HG02840 (cell line): ENCODE results near the gene CXorf58.
"Not testable (repeated sequence)": the region's sequence is repeated elsewhere in the genome, so short reads cannot be mapped to it uniquely, and the experiment has no call there.

ENCODE experiments used
- ATAC-seq: cut with Tn5 transposase; IDR thresholded peaks from one replicate; pipeline ENCODE4 v1.9.1; 2021; ENCODE audit warnings: mild to moderate bottlenecking, moderate library complexity, moderate number of reproducible peaks; ENCODE audit not compliant: unreplicated experiment, low FRiP score

CXorf58 gene, protein sequence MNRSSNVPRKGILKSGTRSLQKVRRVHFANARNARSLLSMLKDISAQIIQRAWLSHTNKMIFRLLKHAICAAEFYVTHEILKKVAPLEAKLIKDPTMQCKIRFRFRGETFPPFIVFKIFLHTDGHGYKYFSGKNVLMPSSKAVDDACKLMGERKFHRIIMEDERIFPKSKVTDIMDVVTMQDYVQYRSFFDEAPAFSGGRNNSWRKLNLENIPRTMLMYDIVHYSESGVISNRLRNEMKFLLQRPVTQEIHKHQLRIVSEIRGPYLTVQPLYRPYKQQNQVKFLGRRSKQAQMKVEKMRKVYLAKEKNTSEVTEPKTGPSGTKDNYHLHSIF

DNA sequence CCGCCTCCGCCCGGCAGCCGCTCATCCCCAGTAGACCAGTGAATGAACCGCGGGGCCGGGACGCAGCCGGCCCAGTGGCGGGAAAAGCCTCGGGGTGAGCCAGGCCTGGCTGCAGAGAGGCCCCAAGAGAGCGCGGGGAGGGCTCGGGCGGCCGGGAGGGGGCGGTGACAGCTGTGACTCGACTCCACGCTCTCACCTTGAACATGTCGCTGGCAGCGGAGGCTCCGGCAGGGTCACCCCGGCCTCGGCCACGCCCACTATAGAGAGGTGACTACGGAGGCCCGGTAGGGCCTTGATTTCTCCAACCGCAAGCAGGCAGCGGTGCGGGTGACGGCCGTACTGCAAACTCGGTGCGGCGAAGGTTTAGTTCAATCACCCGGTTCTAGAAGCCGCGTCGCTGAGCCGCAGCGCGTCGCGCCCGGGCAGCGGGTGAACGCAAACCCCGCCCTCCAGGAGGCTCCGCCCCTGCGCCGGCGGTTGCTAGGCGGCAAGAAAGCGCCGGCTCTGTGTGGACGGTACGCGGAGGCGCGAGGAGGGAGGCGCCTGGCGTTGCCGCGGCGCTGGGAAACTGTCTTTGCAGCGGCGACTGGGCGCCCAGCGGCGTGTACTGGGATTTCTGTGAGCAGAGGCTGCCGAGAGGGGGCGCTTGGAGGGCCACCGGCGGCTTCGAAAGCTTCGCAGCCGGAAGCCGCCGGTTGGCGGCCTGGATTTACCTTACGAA, at the start of gene CXorf58, which contains the start of gene APOO:
TSS of gene CXorf58 (plus strand) at position 509 of the 721 bp plus-strand sequence. CDS start 2,297 bp downstream, outside the sequence.
TSS of gene APOO (minus strand) at position 441 of the 721 bp plus-strand sequence. CDS start at position 205, 236 bp downstream.
- ATAC-seq, result peak; percentile 88

DNA sequence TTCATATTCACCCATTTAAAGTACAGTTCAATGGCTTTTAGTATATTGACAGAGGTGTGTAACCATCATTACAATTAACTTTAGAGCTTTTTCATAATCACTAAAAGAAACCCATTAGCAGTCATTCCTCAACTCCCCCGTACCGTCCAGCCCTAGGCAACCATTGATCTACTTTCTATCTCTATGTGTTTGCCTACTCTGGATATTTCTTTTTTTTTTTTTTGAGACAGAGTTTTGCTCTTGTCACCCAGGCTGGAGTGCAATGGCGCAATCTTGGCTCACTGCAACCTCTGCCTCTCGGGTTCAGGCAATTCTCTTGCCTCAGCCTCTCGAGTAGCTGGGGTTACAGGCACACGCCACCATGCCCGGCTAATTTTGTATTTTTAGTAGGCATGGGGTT, 48.6 kb upstream of the CXorf58 start:
- ATAC-seq, result not testable (repeated sequence)

DNA sequence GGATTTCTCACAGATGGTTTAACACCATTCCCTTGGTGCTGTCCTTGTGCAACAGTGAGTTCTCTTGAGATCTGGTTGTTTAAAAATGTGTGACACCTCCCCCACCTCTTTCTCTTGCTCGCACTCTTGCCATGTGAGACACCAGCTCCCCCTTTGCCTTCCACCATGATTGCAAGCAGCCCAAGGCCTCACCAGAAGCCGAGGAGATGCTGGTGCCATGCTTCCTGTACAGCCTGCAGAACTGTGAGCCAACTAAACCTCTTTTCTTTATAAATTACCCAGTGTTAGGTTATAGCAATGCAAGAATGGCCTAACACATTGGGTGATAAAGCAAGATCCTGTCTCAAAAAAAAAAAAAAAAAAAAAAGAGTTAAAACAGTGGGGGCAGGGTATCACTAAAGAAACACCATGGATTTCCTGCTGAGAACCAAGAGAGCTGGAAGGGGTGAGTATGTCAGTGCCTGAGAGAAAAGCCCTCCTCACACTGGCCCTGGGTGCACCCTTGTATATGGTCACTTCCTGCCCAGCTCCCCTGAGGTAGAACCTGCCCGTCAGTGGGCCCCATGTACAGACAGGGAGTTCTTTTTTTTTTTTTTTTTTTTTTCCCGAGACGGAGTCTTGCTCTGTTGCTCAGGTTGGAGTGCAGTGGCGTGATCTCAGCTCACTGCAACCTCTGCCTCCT, 46.5 kb upstream of the CXorf58 start:
- no peak for ATAC-seq

DNA sequence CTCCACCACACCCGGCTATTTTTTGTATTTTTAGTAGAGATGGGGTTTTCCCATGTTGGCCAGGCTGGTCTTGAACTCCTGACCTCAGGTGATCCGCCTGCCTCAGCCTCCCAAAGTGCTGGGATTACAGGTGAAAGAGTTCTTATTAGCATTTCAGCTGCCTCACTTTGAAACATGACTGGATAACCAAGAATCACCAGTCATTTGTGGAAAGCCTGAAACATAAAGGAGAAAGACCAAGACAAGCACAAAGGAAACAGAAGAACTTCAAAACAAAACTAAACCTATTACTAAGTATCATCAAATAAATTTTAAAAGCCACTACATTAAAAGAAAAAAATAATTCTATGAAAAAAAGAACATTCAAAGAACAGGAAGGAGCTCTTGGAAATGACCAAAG, 45.9 kb upstream of the CXorf58 start:
- not testable (repeated sequence) for ATAC-seq

DNA sequence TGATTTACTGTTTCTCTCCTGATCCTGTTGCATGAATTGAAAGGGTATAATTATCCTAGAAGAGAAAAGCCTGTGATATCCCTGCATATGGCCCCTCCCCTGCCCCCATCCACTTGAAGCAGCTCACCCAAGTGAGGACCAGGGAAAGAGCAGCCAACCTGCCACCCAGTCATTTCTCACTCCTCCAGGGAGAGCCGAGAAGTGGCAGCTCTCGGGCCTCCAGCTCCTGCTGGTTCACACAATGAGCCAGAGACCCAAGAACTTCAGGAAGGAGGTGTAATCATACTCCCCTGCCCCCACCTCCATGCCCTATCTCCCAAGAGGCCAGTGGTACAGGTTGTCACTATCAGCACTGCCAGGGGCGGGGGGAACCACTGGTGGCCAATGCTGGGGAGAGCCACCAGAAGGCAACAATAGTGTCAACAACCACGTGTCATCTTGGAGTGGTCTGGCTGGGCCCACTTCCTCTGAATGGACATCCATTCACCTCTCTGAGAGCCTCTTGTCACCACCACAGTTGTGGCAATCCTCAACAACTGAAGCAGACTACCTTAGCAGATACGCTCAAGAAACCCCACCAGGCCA, 43.0 kb upstream of the CXorf58 start:
- ATAC-seq, result no peak

DNA sequence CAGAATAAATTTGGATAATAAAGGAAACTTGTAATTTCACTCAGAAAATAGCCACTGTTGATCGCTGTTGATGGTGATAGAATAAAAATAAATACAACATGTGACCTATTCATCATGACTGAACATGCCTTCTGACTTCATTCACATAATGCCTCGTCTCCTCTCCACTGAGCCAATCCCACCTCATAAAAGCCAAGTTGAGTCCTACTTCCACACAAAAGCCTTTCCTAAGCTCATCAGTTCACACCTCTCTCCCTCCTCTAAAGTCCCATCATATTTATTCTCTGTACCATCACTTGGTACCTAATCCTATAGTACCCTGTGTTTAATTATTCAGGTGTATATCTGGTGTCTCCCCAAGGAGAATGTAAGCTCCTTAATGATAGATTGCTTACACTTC, 37.8 kb upstream of the CXorf58 start:
- ATAC-seq, result no peak

DNA sequence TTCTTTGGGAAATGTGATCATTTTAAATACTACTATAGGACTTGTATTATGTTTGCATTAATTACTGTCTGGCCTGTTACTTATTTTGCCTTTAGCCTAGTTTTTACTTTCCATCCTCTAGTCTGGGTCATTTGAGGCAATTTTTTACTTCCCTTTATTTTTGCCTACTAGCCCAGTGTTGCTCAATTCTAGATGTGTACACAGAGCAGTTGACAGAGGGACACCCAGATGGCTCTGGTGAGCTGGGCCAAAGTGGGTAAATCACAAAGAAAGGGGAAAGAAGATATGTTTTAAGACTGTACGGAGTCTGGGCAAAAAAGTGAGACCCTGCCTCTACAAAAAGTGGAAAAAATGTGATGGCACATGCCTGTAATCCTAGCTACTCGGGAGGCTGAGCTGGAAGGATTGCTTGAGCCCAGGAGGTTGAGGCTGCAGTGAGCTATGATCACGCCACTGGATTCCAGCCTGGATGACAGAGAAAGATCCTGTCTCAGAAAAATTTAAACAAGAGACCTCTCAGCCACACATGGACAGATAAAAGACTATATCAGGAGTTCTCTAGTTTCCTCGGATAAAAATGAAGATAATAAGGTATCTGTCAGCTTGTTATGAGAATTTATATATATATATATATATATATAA, 35.8 kb upstream of the CXorf58 start:
- no peak for ATAC-seq

DNA sequence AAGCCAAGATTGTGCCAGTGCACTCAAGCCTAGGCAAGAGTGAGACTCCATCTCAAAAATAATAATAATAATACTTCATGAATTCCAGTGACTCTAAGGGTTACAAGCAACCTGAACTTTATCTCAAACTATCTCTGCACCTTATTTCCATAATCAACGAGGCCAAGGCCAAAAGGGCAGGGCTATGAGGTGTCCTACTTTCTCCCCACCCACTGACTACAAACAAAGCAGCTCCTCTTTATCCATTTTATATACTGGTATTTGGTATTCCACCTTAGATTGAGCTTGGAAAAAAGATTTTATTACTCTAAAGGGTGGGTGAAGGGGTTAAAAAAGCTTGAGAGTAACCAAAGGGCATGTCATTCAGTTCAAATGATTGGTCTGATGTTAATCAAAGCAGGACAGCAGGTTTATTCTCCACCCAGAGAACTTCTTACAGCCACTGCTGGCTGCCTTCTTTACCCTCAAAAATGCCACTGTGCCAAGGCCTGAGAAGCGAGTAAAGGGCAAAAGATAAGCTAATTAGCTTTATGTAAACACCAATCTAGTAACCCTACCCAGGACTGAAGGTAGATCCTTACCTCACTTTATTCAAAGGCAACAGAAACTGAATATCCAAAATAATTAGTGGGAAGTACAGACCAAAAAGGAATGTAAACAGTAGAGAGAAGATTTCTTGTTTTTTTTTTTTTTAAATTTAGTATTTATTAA, 28.3 kb upstream of the CXorf58 start:
- ATAC-seq, result no peak

DNA sequence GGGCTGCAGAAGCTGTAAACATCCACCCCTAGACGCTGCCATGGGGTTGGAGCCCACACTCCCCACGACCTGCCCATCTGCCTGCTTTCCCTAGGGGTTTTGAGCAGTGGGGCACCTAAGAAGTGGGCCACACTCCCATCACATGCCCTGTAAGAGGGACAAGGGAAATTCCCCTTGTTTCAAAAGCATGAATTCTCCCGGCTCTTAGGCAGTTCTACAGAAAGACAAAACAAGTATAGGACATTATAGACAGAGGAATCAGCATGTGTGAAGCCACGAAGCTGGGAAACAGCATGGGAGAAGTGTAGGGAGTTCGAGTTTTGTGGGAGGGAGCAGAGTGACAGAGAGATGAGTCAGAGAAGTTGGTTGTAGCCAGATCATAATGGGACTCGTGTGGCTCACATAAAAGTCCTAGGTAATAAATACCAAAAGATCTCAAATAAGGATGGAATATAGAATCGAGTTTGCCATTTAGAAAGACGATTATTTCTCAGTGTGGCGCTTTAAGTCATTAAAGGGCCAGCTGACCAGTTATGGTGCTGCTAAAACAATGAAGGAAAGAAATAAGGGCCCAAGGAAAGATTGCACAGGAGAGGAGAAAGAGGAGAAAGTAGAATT, 24.0 kb upstream of the CXorf58 start:
- no peak for ATAC-seq

DNA sequence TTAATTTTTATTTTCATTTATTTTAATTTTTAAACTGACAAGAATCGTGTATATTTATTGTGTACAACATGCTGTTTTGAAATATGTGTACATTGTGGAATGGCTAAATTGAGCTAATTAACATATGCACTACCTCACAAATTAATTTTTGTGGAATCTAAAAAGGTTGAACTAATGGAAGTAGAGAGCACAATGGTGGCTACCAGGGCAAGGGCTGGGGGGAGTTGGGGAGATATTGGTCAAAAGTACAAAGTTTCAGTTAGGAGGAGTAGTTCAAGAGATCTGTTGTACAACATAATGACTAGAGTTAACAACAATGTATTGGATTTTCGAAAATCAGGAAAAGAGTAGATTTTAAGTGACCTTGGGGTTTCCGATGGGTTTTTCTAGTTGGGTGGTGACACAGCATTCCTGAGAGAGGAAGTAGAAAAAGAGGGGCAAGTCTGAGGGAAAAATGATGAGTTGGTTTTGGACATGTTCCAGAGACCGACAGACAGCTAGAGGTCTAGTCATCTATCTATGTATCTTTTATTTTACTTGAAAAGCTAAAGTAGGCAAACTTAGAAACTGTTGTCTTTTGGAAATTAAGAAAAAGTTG, 23.3 kb upstream of the CXorf58 start:
- no peak for ATAC-seq

DNA sequence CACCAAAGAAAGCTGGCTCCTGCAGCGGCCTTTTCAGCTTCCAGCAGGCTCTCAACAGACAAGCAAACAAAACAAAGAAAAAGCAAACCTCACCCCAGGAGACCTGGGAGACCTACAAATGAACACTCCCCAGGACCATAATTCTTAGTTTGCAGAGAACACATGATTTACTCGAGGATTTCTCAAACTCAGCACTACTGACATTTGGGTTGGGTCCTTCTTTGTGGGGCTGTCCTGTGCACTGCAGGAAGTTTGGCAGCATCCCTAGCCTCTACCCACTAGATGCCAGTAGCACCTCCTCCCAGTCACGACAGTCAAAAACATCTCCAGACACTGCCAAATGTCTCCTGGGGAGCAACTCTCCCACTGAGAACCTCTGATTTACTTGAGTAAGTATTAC, 22.0 kb upstream of the CXorf58 start:
- no peak for ATAC-seq

DNA sequence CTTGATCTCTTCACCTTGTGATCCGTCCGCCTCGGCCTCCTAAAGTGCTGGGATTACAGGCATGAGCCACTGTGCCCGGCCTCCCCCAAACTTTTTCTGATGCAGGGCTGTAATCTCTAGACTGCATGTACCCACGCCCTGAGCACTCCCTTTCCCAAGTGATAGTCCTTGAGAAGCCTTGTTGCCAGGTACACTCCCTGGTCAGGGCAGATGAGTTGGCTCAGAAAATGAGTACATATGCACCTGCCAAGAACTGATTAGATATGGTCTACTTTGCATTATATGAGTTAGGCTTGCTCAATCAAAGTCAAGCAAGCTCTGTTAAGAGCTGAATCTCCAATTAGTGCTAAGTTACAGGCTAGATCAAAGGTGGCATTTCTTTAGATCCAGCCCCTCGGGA, 20.4 kb upstream of the CXorf58 start:
- ATAC-seq, result no peak

DNA sequence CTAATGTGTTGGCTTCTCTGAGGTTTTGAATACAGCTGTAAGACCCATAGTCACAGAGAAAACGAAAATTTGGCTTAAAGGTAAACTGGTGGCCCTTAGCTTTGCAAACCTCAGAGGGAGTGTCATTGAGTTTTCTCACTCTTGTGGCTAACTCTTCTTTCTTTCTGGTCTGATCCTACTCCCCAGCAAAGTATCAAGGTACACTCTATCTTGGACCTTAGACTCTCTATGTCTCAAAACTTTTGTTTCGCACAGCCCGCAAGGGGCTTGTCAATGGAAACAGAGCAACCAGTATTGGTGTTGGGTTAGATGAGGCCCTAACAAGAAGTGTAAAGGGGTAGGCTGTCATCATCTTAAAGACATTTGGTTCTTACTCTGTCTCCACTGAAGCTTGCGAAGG, 19.9 kb upstream of the CXorf58 start:
- ATAC-seq, result no peak

DNA sequence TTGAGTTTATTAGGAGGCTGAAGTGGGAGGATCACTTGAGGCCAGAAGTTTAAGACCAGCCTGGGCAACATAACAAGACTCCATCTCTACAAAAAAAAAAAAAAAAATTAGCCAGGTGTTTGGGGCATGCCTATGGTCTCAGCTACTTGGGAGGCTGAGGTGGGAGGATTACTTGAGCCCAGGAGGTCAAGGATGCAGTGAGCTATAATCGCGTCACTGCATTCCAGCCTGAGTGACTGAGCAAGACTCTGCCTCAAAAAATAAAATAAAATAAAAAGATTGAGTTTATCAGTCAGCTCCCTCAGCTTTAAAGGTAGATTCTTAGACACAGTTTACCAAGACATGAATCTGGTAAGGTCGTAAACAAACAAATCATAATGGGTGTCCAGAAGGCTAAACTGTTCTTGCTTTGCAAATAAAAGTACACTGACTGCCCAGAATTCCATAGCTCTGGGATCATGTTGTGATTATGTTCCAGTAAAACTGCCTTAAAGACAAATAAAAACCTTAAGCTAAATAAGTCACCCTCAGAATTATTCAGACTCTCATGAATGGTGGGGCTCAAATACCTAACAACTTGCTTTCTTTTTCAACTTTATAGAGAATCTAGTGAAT, 18.8 kb upstream of the CXorf58 start:
- no peak for ATAC-seq

DNA sequence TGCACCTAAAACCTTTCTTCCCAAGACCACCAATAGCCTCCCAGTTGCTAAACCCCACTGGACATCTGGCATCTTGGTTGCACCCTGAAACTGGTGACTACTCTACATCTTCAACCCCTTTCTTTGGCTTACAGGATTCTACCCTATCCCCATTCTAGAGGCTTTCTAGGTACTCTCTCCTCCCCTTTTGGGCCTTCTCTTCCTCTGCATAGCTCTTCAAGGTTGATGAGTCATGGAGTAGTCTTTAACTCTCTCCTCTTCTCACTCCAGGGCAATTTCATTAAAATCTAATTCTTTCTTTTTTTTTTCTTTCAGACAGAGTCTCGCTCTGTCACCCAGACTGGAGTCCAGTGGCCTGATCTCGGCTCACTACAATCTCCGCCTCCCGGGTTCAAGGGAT, 16.9 kb upstream of the CXorf58 start:
- ATAC-seq, result no peak

DNA sequence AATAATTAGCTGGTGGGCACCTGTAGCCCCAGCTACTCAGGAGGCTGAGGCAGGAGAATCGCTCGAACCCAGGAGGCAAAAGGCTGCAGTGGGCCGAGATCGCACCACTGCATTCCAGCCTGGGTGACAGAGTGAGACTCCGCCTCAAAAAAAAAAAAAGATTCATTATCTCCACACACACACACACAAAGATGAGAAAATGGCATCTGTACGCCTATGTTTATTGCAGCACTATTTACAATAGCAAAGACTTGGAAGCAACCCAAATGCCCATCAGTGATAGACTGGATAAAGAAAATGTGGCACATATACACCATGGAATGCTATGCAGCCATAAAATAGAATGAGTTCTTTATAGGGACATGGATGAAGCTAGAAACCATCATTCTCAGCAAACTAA, 12.8 kb upstream of the CXorf58 start:
- ATAC-seq, result not testable (repeated sequence)

DNA sequence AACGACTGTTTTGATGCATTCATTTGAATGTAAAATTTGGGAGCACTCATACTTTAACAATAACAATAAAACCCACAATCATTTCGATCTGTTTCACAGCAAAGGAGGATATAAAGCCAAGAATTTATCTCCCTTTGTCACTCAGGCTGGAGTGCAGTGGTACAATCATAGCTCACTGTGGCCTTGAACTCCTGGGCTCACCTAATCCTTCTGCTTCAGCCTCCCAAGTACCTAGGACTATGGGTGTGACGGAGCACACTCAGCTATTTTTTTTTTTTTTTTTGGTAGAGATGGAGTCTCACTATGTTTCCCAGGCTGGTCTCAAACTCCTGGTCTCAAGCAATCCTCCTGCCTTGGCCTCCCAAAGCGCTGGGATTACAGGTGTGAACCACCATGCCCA, 11.3 kb upstream of the CXorf58 start:
- ATAC-seq, result not testable (repeated sequence)

DNA sequence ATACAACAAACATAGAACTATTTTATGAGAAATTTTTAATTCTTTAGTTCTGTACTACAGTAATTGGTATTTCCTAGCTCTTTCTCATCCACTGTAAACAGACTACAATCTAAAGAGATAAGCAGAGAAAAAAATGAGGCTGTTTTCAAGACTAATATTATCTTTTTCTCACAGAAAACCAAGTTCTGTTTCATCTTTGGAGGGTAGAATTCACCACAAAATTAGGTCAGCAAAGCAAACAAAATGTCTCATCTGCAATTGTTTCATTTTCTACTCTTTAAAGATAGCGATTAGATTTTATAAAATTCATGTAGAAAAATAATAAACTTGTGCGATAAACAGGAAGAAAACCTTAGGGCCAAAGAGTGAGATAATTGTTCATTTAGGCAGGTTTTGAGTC, 10.8 kb upstream of the CXorf58 start:
- no peak for ATAC-seq
